ENCODE results near the gene PMS1.

DNA sequence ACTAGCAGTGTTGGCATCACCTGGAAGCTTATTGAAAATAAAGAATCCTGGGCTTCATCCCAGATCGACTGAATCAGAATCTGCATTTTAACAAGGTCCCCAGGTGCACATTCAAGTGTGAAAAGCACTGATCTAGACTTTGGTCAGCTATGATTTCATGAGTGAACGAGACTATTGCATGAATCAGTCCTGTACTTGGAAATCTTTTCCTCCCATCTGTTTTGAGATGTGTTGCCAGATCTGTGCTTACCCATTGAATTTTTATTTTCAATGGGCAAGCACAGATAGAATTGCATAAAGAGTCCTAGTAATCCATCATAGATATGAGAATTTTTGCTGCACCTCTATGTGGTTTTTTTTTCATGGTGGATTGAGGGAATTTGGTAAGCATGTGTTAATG, 64.0 kb downstream of the PMS1 start:
- TF ChIP-seq CTCF (IDR thresholded peaks at IDR 0.05): no peak
- TF ChIP-seq EZH2 (IDR thresholded peaks at IDR 0.05; ENCODE audit: borderline replicate concordance, insufficient read depth, low read depth, low read length, poor library complexity, severe bottlenecking): no peak
